Calu3 (cell line): Measurements from ENCODE around the gene DPF3. TPM values are rescaled to one million over a fixed set of nuclear protein-coding genes. Genes with fewer than 3 reads are reported as not detected.

Source experiments
- BruUV-seq: library from RNA; stranded (reverse); fragments of 400-500 nt; replicated peaks from 2 replicates; lab custom pipeline; 2021; lab: Mats Ljungman, UMichigan
- CTCF ChIA-PET: fragments of 300-600 bp; sonication (Branson Sonifier 250); formaldehyde crosslinking; loops from one replicate; lab custom pipeline; 2022; ENCODE audit warnings: antibody characterized with exemption; lab: Charles Lee
- DNase-seq: peaks from one replicate; pipeline ENCODE4 v3.0.0; 2022
- H3K27ac Mint-ChIP-seq: one replicate; pipeline ENCODE4 v1.8.0; 2022; ENCODE audit warnings: mixed read lengths; ENCODE audit not compliant: unreplicated experiment
- H3K27me3 Mint-ChIP-seq: one replicate; pipeline ENCODE4 v1.8.0; 2022; ENCODE audit warnings: mixed read lengths; ENCODE audit not compliant: unreplicated experiment
- H3K36me3 Mint-ChIP-seq: one replicate; pipeline ENCODE4 v1.8.0; 2022; ENCODE audit warnings: mild to moderate bottlenecking, moderate library complexity, mixed read lengths; ENCODE audit not compliant: insufficient read depth, unreplicated experiment
- H3K4me1 Mint-ChIP-seq: one replicate; pipeline ENCODE4 v1.8.0; 2022; ENCODE audit warnings: mild to moderate bottlenecking, low read depth, mixed read lengths; ENCODE audit not compliant: unreplicated experiment
- H3K4me3 Mint-ChIP-seq: one replicate; pipeline ENCODE4 v1.8.0; 2022; ENCODE audit warnings: mild to moderate bottlenecking, low read depth, moderate library complexity, mixed read lengths; ENCODE audit not compliant: unreplicated experiment
- H3K9me3 Mint-ChIP-seq: one replicate; pipeline ENCODE4 v1.8.0; 2022; ENCODE audit warnings: low read depth, mixed read lengths; ENCODE audit not compliant: unreplicated experiment
- intact Hi-C: fragments of 100-400 bp; cut with micrococcal nuclease; formaldehyde crosslinking; loops from one replicate; pipeline ENCODE4 v1.10.0; 2022; ENCODE audit not compliant: unreplicated experiment
- total RNA-seq: library from RNA; stranded (reverse); gene quantifications from 2 replicates; pipeline ENCODE4 v1.2.3, GENCODE V29; 2022
- TF ChIP-seq, protein P1 (sequence below): fragments of 200-600 bp; IDR thresholded peaks from one replicate; pipeline ENCODE4 v1.8.0; 2022; ENCODE audit warnings: antibody characterized with exemption; ENCODE audit not compliant: unreplicated experiment

DPF3 gene
- total RNA-seq, 1 experiment from 2014 or later = 9.6 TPM

GRCh38 chr14:72836085-72836484, 57.8 kb downstream of the DPF3 start:
- Mint-ChIP-seq H3K4me3 (no peak overlapping the region), H3K36me3 (no peaks in the 10 kb centered on the region), H3K4me1 (no peaks in the 10 kb centered on the region), H3K27ac (no peak overlapping the region), H3K27me3 (peaks cover 17% of the 10 kb centered on the region), H3K9me3 (peaks cover 3% of the 10 kb centered on the region)
- no peak for DNase-seq
- BruUV-seq = no TSS peak
- intact Hi-C loops = no loop called here
- CTCF ChIA-PET = no interaction called here
- TF ChIP-seq, protein P1, sequence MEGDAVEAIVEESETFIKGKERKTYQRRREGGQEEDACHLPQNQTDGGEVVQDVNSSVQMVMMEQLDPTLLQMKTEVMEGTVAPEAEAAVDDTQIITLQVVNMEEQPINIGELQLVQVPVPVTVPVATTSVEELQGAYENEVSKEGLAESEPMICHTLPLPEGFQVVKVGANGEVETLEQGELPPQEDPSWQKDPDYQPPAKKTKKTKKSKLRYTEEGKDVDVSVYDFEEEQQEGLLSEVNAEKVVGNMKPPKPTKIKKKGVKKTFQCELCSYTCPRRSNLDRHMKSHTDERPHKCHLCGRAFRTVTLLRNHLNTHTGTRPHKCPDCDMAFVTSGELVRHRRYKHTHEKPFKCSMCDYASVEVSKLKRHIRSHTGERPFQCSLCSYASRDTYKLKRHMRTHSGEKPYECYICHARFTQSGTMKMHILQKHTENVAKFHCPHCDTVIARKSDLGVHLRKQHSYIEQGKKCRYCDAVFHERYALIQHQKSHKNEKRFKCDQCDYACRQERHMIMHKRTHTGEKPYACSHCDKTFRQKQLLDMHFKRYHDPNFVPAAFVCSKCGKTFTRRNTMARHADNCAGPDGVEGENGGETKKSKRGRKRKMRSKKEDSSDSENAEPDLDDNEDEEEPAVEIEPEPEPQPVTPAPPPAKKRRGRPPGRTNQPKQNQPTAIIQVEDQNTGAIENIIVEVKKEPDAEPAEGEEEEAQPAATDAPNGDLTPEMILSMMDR = no peak

GRCh38 chr14:72833174-72833573, 60.7 kb downstream of the DPF3 start:
- DNase-seq = no peak
- Mint-ChIP-seq H3K4me1 (no peaks in the 10 kb centered on the region), H3K27ac (no peak overlapping the region), H3K9me3 (peaks cover 3% of the 10 kb centered on the region), H3K27me3 (peaks cover 27% of the 10 kb centered on the region), H3K36me3 (no peaks in the 10 kb centered on the region), H3K4me3 (no peak overlapping the region)
- intact Hi-C loops = no loop called here
- TF ChIP-seq, protein P1 = no peak
- CTCF ChIA-PET = no interaction called here
- no TSS peak for BruUV-seq

GRCh38 chr14:72830786-72831594, 62.9 kb downstream of the DPF3 start:
- TF ChIP-seq, protein P1 = no peak
- no peak overlapping the region for H3K27ac Mint-ChIP-seq
- peaks cover 3% of the 10 kb centered on the region for H3K9me3 Mint-ChIP-seq
- H3K4me1 Mint-ChIP-seq = no peaks in the 10 kb centered on the region
- no peaks in the 10 kb centered on the region for H3K36me3 Mint-ChIP-seq
- BruUV-seq = no TSS peak
- H3K27me3 Mint-ChIP-seq = peaks cover 27% of the 10 kb centered on the region
- intact Hi-C loops = no loop called here
- CTCF ChIA-PET = no interaction called here
- no peak overlapping the region for H3K4me3 Mint-ChIP-seq
- no peak for DNase-seq

- CTCF ChIA-PET = no interaction called here
- intact Hi-C loops = no loop called here
- H3K4me3 Mint-ChIP-seq = no peak overlapping the region
- no peaks in the 10 kb centered on the region for H3K36me3 Mint-ChIP-seq
- no peak for DNase-seq
- H3K9me3 Mint-ChIP-seq = peaks cover 3% of the 10 kb centered on the region
- H3K4me1 Mint-ChIP-seq = no peaks in the 10 kb centered on the region
- BruUV-seq = no TSS peak
- no peak overlapping the region for H3K27ac Mint-ChIP-seq
- peaks cover 27% of the 10 kb centered on the region for H3K27me3 Mint-ChIP-seq
- TF ChIP-seq, protein P1 = no peak
Observed at GRCh38 chr14:72830356-72830755, 63.5 kb downstream of the DPF3 start.
